GM10248 (cell line): Measurements from ENCODE around the gene ADORA3.

Source experiments
- CTCF ChIA-PET: fragments of 300-600 bp; sonication (Branson Sonifier 250); formaldehyde crosslinking; extraction: SDS; loops from one replicate; lab custom pipeline; 2021; ENCODE audit warnings: antibody characterized with exemption; lab: Yijun Ruan, JAX
- POLR2A ChIA-PET: fragments of 350-650 bp; sonication (Branson Sonifier 250); formaldehyde crosslinking; extraction: SDS; loops from one replicate; lab custom pipeline; 2020; ENCODE audit warnings: antibody characterized with exemption; lab: Yijun Ruan, JAX
- DNase-seq: peaks from one replicate; pipeline ENCODE4 v3.0.0; 2012; ENCODE audit errors: extremely low spot score
- TF ChIP-seq, protein P1 (sequence below): IDR thresholded peaks from 2 replicates; pipeline ENCODE4 v1.5.1; 2012; ENCODE audit warnings: mild to moderate bottlenecking, low read depth; ENCODE audit errors: extremely low read depth, missing control alignments, control extremely low read depth

The ADORA3 gene

GRCh38 chr1:111475701-111476100, 27.7 kb downstream of the ADORA3 start:
- TF ChIP-seq, protein P1, sequence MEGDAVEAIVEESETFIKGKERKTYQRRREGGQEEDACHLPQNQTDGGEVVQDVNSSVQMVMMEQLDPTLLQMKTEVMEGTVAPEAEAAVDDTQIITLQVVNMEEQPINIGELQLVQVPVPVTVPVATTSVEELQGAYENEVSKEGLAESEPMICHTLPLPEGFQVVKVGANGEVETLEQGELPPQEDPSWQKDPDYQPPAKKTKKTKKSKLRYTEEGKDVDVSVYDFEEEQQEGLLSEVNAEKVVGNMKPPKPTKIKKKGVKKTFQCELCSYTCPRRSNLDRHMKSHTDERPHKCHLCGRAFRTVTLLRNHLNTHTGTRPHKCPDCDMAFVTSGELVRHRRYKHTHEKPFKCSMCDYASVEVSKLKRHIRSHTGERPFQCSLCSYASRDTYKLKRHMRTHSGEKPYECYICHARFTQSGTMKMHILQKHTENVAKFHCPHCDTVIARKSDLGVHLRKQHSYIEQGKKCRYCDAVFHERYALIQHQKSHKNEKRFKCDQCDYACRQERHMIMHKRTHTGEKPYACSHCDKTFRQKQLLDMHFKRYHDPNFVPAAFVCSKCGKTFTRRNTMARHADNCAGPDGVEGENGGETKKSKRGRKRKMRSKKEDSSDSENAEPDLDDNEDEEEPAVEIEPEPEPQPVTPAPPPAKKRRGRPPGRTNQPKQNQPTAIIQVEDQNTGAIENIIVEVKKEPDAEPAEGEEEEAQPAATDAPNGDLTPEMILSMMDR, result no peak
- ChIA-PET CTCF (interaction anchor here (0.7 to 9.7 kb wide), 8 partner anchors 10 to 294 kb away, joined by 3 to 75 read pairs (median 6); no protein-coding TSS in a partner anchor), POLR2A (no interaction called here)
- DNase-seq, result no peak

DNA sequence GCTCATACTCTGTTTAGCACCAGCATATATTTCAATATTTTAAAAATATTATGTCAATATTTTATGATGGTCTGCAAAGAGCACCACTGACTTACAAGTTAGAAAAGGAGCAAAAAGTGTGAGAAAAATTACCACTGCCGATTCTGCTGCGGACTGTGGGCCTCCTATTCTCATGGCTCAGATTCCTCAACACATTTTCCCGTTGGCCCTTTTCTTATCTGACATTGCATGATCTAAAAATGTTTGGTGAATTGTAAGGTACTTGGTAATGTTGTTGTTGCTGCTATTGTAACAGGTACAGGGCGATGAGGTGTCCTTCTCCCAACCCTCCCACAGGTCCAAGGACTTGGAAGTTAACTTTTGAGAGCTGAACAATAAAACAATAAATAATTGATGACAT, 28.9 kb downstream of the ADORA3 start:
- no peak for DNase-seq
- TF ChIP-seq, protein P1, result no peak
- POLR2A ChIA-PET, result no interaction called here
- CTCF ChIA-PET, result interaction anchor here (0.8 to 9.7 kb wide), 6 partner anchors 8 to 295 kb away, joined by 3 to 75 read pairs (median 4); no protein-coding TSS in a partner anchor

GRCh38 chr1:111474106-111474505, 29.3 kb downstream of the ADORA3 start:
- POLR2A ChIA-PET, result no interaction called here
- CTCF ChIA-PET, result interaction anchor here (0.8 to 3.7 kb wide), 4 partner anchors 9 to 295 kb away, joined by 3 to 21 read pairs (median 3); no protein-coding TSS in a partner anchor
- TF ChIP-seq, protein P1, result no peak
- DNase-seq, result no peak

DNA sequence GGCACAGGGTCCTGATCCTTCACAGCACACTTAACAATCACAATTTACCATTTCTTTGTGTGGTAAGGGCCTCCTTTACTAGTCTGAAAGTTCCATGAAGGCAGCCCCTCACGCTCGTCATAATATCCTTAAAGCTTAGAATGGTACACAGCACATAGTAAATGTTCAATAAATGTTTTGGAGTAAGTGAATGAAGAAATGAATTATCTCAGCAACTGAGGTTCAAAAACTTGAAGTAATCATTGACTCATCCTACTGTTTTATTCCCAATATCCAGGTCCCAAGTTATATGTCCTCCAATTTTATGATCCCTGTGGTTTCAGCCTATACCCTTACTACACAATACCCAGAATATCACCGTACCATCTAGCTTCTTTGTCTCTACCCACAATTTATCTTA, 31.9 kb downstream of the ADORA3 start:
- CTCF ChIA-PET, result interaction anchor here (0.9 to 2.5 kb wide), 5 partner anchors 9 to 298 kb away, joined by 3 to 7 read pairs (median 5); no protein-coding TSS in a partner anchor
- DNase-seq, result no peak
- TF ChIP-seq, protein P1, result no peak
- POLR2A ChIA-PET, result no interaction called here

- POLR2A ChIA-PET, result no interaction called here
- no peak for DNase-seq
- TF ChIP-seq, protein P1, result no peak
- CTCF ChIA-PET, result interaction anchor here (0.9 to 2.5 kb wide), 3 partner anchors 19 to 299 kb away, joined by 3 to 7 read pairs (median 5); no protein-coding TSS in a partner anchor
These were observed 32.4 kb downstream of the ADORA3 start for GRCh38 chr1:111471012-111471411.

- POLR2A ChIA-PET, result no interaction called here
- no peak for DNase-seq
- TF ChIP-seq, protein P1, result no peak
- CTCF ChIA-PET, result interaction anchor here (0.9 to 1.2 kb wide), 2 partner anchors 277 to 299 kb away, joined by 3 to 5 read pairs; no protein-coding TSS in a partner anchor
These were observed 32.8 kb downstream of the ADORA3 start for GRCh38 chr1:111470596-111470995.
